Hepatocyte (in vitro differentiated cells): Measurements from ENCODE around the gene CYP1A2.

Source experiments
- EZH2 ChIP-seq: fragments of 200-600 bp; sonication (generic); IDR thresholded peaks from 2 replicates; pipeline ENCODE4 v1.6.1; 2016; ENCODE audit warnings: antibody characterized with exemption, mild to moderate bottlenecking, borderline replicate concordance
- EZH2phosphoT487 ChIP-seq: fragments of 200-600 bp; sonication (generic); IDR thresholded peaks from one replicate; pipeline ENCODE4 v1.6.1; 2018; ENCODE audit warnings: antibody characterized with exemption, mild to moderate bottlenecking, low read depth, moderate library complexity; ENCODE audit not compliant: unreplicated experiment, severe bottlenecking

DNA sequence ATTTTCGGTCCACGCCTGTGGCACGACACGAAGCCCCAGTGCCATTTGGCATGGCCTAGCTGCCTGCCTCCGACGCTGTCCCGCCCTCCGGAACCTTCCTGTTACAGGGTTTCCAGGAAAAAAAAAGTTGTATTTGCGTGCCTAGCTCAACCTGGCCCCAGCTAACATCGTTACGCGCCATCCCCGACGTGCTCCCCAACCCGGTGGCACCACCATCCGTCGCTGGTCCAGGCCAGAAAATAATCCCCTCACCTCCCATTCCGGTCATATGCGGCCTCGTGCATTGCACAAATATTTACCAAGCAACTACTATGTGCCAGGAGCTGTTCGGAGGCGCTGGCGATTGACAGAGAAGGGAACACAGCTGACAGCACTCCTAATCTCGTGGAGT is 21.9 kb upstream of the CYP1A2 start:
- TF ChIP-seq EZH2phosphoT487 (no peak), EZH2 (no peak)
